OCI-LY7 (cell line): ENCODE data around the gene TAF3. TPM values are rescaled to one million over a fixed set of nuclear protein-coding genes. Genes with fewer than 3 reads are reported as not detected.

ENCODE experiments used
- BruUV-seq: library from RNA; stranded (reverse); fragments of 400-500 nt; replicated peaks from 2 replicates; lab custom pipeline; 2021; lab: Mats Ljungman, UMichigan
- CTCF ChIA-PET: fragments of 300-600 bp; sonication (Branson Sonifier 250); formaldehyde crosslinking; loops from one replicate; lab custom pipeline; 2022; ENCODE audit warnings: antibody characterized with exemption; ENCODE audit not compliant: unreplicated experiment; lab: Charles Lee
- POLR2A ChIA-PET: fragments of 300-600 bp; sonication (Branson Sonifier 250); formaldehyde crosslinking; loops from one replicate; lab custom pipeline; 2022; ENCODE audit warnings: antibody characterized with exemption; lab: Charles Lee
- DNase-seq: peaks from one replicate; pipeline ENCODE4 v3.0.0-alpha.2; 2015; ENCODE audit warnings: low spot score
- H2AFZ ChIP-seq: fragments of 200-600 bp; sonication (generic), shearing (Covaris generic); 2 replicates; pipeline ENCODE4 v1.6.1; 2014; ENCODE audit warnings: mild to moderate bottlenecking, antibody characterized with exemption, low read length, moderate library complexity
- H3K27ac ChIP-seq: fragments of 200-600 bp; sonication (generic); 2 replicates; pipeline ENCODE4 v1.5.1; 2014; ENCODE audit warnings: mixed run types, low read depth, mild to moderate bottlenecking, moderate library complexity, low read length, inconsistent platforms; ENCODE audit not compliant: poor library complexity, severe bottlenecking
- H3K36me3 ChIP-seq: fragments of 200-600 bp; sonication (generic); 2 replicates; pipeline ENCODE4 v1.6.1; 2014; ENCODE audit warnings: mild to moderate bottlenecking, antibody characterized with exemption, low read length, moderate library complexity, mixed read lengths; ENCODE audit not compliant: insufficient read depth
- H3K4me1 ChIP-seq: fragments of 200-600 bp; sonication (generic); 2 replicates; pipeline ENCODE4 v1.5.1; 2014; ENCODE audit warnings: mild to moderate bottlenecking, low read length; ENCODE audit not compliant: insufficient read depth, poor library complexity, severe bottlenecking
- H3K4me2 ChIP-seq: fragments of 200-600 bp; sonication (generic); 2 replicates; pipeline ENCODE4 v1.6.1; 2014; ENCODE audit warnings: mild to moderate bottlenecking, low read length
- H3K4me3 ChIP-seq: fragments of 200-600 bp; sonication (generic); 2 replicates; pipeline ENCODE4 v1.5.1; 2014; ENCODE audit warnings: mild to moderate bottlenecking, low read depth, low read length; ENCODE audit not compliant: poor library complexity, severe bottlenecking
- H3K79me2 ChIP-seq: fragments of 200-600 bp; sonication (generic); 2 replicates; pipeline ENCODE4 v1.6.1; 2016; ENCODE audit warnings: low read depth, mild to moderate bottlenecking, low read length, moderate library complexity, mixed read lengths; ENCODE audit not compliant: insufficient read depth
- H3K9me2 ChIP-seq: fragments of 200-600 bp; sonication (generic); 2 replicates; pipeline ENCODE4 v1.6.1; 2016; ENCODE audit warnings: mild to moderate bottlenecking, low read length, mixed read lengths; ENCODE audit not compliant: insufficient read depth
- H3K9me3 ChIP-seq: fragments of 200-600 bp; sonication (generic); 2 replicates; pipeline ENCODE4 v1.6.1; 2014; ENCODE audit warnings: mild to moderate bottlenecking, mixed run types, low read length, mixed read lengths
- H4K20me1 ChIP-seq: fragments of 200-600 bp; sonication (generic); 2 replicates; pipeline ENCODE4 v1.6.1; 2014; ENCODE audit warnings: mild to moderate bottlenecking, antibody characterized with exemption, low read length, moderate library complexity, mixed read lengths; ENCODE audit not compliant: insufficient read depth
- CTCF ChIP-seq: fragments of 200-600 bp; sonication (generic); conservative IDR thresholded peaks from 2 replicates; pipeline ENCODE4 v1.5.1; 2014; ENCODE audit warnings: mild to moderate bottlenecking, antibody characterized with exemption, low read length, moderate library complexity, mixed read lengths
- EZH2phosphoT487 ChIP-seq: fragments of 200-600 bp; sonication (generic); IDR thresholded peaks from 2 replicates; pipeline ENCODE4 v1.6.1; 2018; ENCODE audit warnings: low read depth, borderline replicate concordance, mild to moderate bottlenecking, mixed run types, antibody characterized with exemption, low read length, moderate library complexity, mixed read lengths
- intact Hi-C: fragments of 100-400 bp; cut with micrococcal nuclease; formaldehyde crosslinking; loops from one replicate; pipeline ENCODE4 v1.10.0; 2022; ENCODE audit not compliant: unreplicated experiment
- total RNA-seq, 2 experiments: library from RNA; depleted of rRNA in 1 of 2; stranded (reverse); fragments of >200 nt in 1 of 2; shearing (Covaris generic) in 1 of 2; gene quantifications; 2 replicates each; pipeline ENCODE4 v1.2.3, GENCODE V29; 2014 to 2022

Gene TAF3
- total RNA-seq, 2 experiments from 2014 or later: 3.8 to 11.1 TPM

- POLR2A ChIA-PET: interaction anchor here (1.1 kb wide), 1 partner anchor 33 kb away, joined by 4 read pairs; no protein-coding TSS in a partner anchor
- Histone ChIP-seq H3K27ac (no peak overlapping the region), H4K20me1 (no peaks in the 10 kb centered on the region), H3K9me3 (no peaks in the 10 kb centered on the region), H3K79me2 (no peaks in the 10 kb centered on the region), H3K4me1 (peaks cover 21% of the 10 kb centered on the region), H3K4me3 (no peak overlapping the region), H2AFZ (no peak overlapping the region), H3K36me3 (no peaks in the 10 kb centered on the region), H3K4me2 (no peak overlapping the region), H3K9me2 (no peaks in the 10 kb centered on the region)
- CTCF ChIA-PET: no interaction called here
- intact Hi-C loops: no loop called here
- DNase-seq: no peak
- BruUV-seq: no TSS peak
- TF ChIP-seq CTCF: no peak
Observed at GRCh38 chr10:8063935-8064334, 245.6 kb downstream of the TAF3 start.

- H3K79me2 ChIP-seq: no peaks in the 10 kb centered on the region
- POLR2A ChIA-PET: interaction anchor here (0.5 to 1.1 kb wide), 5 partner anchors 15 to 1561 kb away, joined by 3 to 5 read pairs (median 3); no protein-coding TSS in a partner anchor
- DNase-seq: no peak
- H3K27ac ChIP-seq: no peak overlapping the region
- H4K20me1 ChIP-seq: no peaks in the 10 kb centered on the region
- CTCF ChIA-PET: no interaction called here
- TF ChIP-seq CTCF (no peak), EZH2phosphoT487 (no peak)
- BruUV-seq: no TSS peak
- no peak overlapping the region for H3K4me3 ChIP-seq
- no peaks in the 10 kb centered on the region for H3K9me3 ChIP-seq
- H3K9me2 ChIP-seq: no peaks in the 10 kb centered on the region
- intact Hi-C loops: no loop called here
- no peak overlapping the region for H3K4me2 ChIP-seq
- peaks cover 17% of the 10 kb centered on the region for H3K4me1 ChIP-seq
- H2AFZ ChIP-seq: no peak overlapping the region
- H3K36me3 ChIP-seq: no peaks in the 10 kb centered on the region
Observed at GRCh38 chr10:8064436-8064835, 246.1 kb downstream of the TAF3 start.

GRCh38 chr10:8065651-8066050, 247.3 kb downstream of the TAF3 start:
- intact Hi-C loops: no loop called here
- no peak overlapping the region for H3K4me2 ChIP-seq
- peaks cover 5% of the 10 kb centered on the region for H3K4me1 ChIP-seq
- no peaks in the 10 kb centered on the region for H3K9me3 ChIP-seq
- no peaks in the 10 kb centered on the region for H3K36me3 ChIP-seq
- DNase-seq: no peak
- BruUV-seq: no TSS peak
- H2AFZ ChIP-seq: no peak overlapping the region
- ChIA-PET POLR2A (interaction anchor here (0.6 to 0.8 kb wide), 2 partner anchors 66 to 586 kb away, joined by 3 to 4 read pairs; no protein-coding TSS in a partner anchor), CTCF (no interaction called here)
- H4K20me1 ChIP-seq: no peaks in the 10 kb centered on the region
- H3K79me2 ChIP-seq: no peaks in the 10 kb centered on the region
- TF ChIP-seq CTCF (no peak), EZH2phosphoT487 (no peak)
- H3K4me3 ChIP-seq: no peak overlapping the region
- H3K9me2 ChIP-seq: no peaks in the 10 kb centered on the region
- H3K27ac ChIP-seq: no peak overlapping the region
